ENCODE results near the gene FXYD7. TPM values are rescaled to one million over a fixed set of nuclear protein-coding genes. Genes with fewer than 3 reads are reported as not detected.

The FXYD7 gene
- total and polyA plus RNA-seq, 9 of the 15 experiments (the other 6 are each of a cell fraction or from before 2014, with no cell fraction given) = 0.10 to 0.80 (median 0.31) TPM; not detected in 3

GRCh38 chr19:35124098-35125060, 18.7 kb upstream of the FXYD7 start (continued):
- TF ChIP-seq CREB3L1 (IDR thresholded peaks at IDR 0.05; ENCODE audit: borderline replicate concordance, low read depth) (peak; percentile 78; the same call in 1 of the 2 replicates), SREBF2 (CRISPR knock-in tag; IDR thresholded peaks at IDR 0.05) (0 out of 2 replicates have a peak, but pooled peaks have one; percentile 54), ZBTB40 (IDR thresholded peaks at IDR 0.05) (peak; percentile 36; the same call in 1 of the 2 replicates), ZBTB40 (CRISPR knock-in tag; IDR thresholded peaks at IDR 0.05) (no peak), RAD51 (IDR thresholded peaks at IDR 0.05; ENCODE audit: borderline replicate concordance, low read depth) (0 out of 2 replicates have a peak, but pooled peaks have one; percentile 33), STAT6 (CRISPR knock-in tag; IDR thresholded peaks at IDR 0.05) (0 out of 2 replicates have a peak, but pooled peaks have one; percentile 63), VEZF1 (CRISPR knock-in tag; IDR thresholded peaks at IDR 0.05) (peak; percentile 73), CBX3 (IDR thresholded peaks at IDR 0.05; ENCODE audit: borderline replicate concordance in 1 of 2, low read length in 2 of 2) (0 out of 3 replicates have a peak, but pooled peaks of 1 of the 2 experiments have one; percentile 47)
